Loucy (cell line): ENCODE measurements around the gene TRIP6.
A peak's percentile ranks its signal among the peaks of the same experiment; 100 is the strongest.

ENCODE experiments used
- H2AFZ ChIP-seq: fragments of 200-600 bp; sonication (generic); 2 replicates; pipeline ENCODE4 v1.6.0; 2016; ENCODE audit warnings: antibody characterized with exemption, mild to moderate bottlenecking, low read length, moderate library complexity
- H3F3A ChIP-seq: fragments of 200-600 bp; 2 replicates; pipeline ENCODE4 v1.6.0; 2016; ENCODE audit warnings: antibody characterized with exemption, low read depth, mild to moderate bottlenecking
- H3K27me3 ChIP-seq: fragments of 200-600 bp; sonication (generic); 2 replicates; pipeline ENCODE4 v1.6.1; 2014; ENCODE audit warnings: low read length, mild to moderate bottlenecking; ENCODE audit not compliant: insufficient read depth, poor library complexity, severe bottlenecking
- H3K36me3 ChIP-seq: fragments of 200-600 bp; sonication (generic); 2 replicates; pipeline ENCODE4 v1.6.1; 2016; ENCODE audit warnings: low read length; ENCODE audit not compliant: insufficient read depth
- H3K4me1 ChIP-seq: fragments of 200-600 bp; sonication (generic); 2 replicates; pipeline ENCODE4 v1.5.1; 2014; ENCODE audit warnings: low read length, mild to moderate bottlenecking; ENCODE audit not compliant: insufficient read depth, poor library complexity, severe bottlenecking
- H3K4me2 ChIP-seq: fragments of 200-600 bp; sonication (generic); 2 replicates; pipeline ENCODE4 v1.6.0; 2014; ENCODE audit warnings: antibody characterized with exemption, low read length, low read depth, mild to moderate bottlenecking; ENCODE audit not compliant: poor library complexity, severe bottlenecking
- H3K4me3 ChIP-seq: fragments of 200-600 bp; sonication (generic); 2 replicates; pipeline ENCODE4 v1.5.1; 2014; ENCODE audit warnings: low read length, mild to moderate bottlenecking, mixed read lengths; ENCODE audit not compliant: poor library complexity, severe bottlenecking
- H3K79me2 ChIP-seq: fragments of 200-600 bp; sonication (generic); 2 replicates; pipeline ENCODE4 v1.6.1; 2014; ENCODE audit warnings: low read length; ENCODE audit not compliant: insufficient read depth
- H3K9ac ChIP-seq: fragments of 200-600 bp; sonication (generic); 2 replicates; pipeline ENCODE4 v1.6.0; 2014; ENCODE audit warnings: mild to moderate bottlenecking, low read depth, low read length, moderate library complexity; ENCODE audit not compliant: poor library complexity, severe bottlenecking
- H3K9me2 ChIP-seq: fragments of 200-600 bp; sonication (generic); replicated peaks from 2 replicates; pipeline ENCODE4 v1.6.1; 2016; ENCODE audit warnings: low read depth, low read length, mixed read lengths
- H3K9me3 ChIP-seq: fragments of 200-600 bp; sonication (generic); 2 replicates; pipeline ENCODE4 v1.6.1; 2014; ENCODE audit warnings: mild to moderate bottlenecking, antibody characterized with exemption, low read length, low read depth; ENCODE audit not compliant: insufficient read depth
- H4K20me1 ChIP-seq: fragments of 200-600 bp; sonication (generic); 2 replicates; pipeline ENCODE4 v1.6.0; 2014; ENCODE audit warnings: antibody characterized with exemption, low read length, mild to moderate bottlenecking; ENCODE audit not compliant: insufficient read depth, poor library complexity, severe bottlenecking
- EZH2phosphoT487 ChIP-seq: fragments of 200-600 bp; IDR thresholded peaks from 2 replicates; pipeline ENCODE4 v1.6.1; 2018; ENCODE audit warnings: antibody characterized with exemption, mild to moderate bottlenecking, moderate library complexity, borderline replicate concordance
- TF ChIP-seq, protein P1 (sequence below): fragments of 200-600 bp; sonication (generic); conservative IDR thresholded peaks from 2 replicates; pipeline ENCODE4 v1.5.1; 2014; ENCODE audit warnings: mild to moderate bottlenecking, antibody characterized with exemption, low read length

Gene TRIP6

DNA sequence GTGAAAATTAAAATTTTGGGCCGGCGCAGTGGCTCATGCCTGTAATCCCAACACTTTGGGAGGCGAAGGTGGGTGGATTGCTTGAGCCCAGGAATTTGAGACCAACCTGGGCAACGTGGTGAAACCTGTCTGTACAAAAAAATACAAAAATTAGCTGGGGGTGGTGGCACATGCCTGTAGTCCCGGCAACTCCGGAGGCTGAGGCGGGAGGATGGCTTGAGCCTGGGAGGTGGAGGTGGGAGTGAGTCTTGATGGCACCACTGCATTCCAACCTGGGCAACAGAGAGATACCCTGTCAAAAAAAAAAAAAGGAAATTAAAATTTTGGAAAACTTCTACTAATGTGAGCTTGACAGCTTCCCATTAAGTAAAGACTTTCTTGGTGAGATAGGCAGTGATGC is 10.8 kb downstream of the TRIP6 start:
- Histone ChIP-seq H3K4me1 (peaks cover 38% of the 10 kb centered on the region), H3K36me3 (peaks cover 42% of the 10 kb centered on the region; the same call in 1 of the 2 replicates), H2AFZ (no peak overlapping the region), H3F3A (no peaks in the 10 kb centered on the region), H3K9me3 (no peaks in the 10 kb centered on the region), H4K20me1 (peaks cover 72% of the 10 kb centered on the region), H3K27me3 (peaks cover 6% of the 10 kb centered on the region), H3K9me2 (no peaks in the 10 kb centered on the region), H3K4me3 (peak overlapping the region; percentile 100), H3K9ac (peak overlapping the region; percentile 61), H3K79me2 (peaks cover 83% of the 10 kb centered on the region), H3K4me2 (peak overlapping the region; percentile 92)
- TF ChIP-seq, protein P1, sequence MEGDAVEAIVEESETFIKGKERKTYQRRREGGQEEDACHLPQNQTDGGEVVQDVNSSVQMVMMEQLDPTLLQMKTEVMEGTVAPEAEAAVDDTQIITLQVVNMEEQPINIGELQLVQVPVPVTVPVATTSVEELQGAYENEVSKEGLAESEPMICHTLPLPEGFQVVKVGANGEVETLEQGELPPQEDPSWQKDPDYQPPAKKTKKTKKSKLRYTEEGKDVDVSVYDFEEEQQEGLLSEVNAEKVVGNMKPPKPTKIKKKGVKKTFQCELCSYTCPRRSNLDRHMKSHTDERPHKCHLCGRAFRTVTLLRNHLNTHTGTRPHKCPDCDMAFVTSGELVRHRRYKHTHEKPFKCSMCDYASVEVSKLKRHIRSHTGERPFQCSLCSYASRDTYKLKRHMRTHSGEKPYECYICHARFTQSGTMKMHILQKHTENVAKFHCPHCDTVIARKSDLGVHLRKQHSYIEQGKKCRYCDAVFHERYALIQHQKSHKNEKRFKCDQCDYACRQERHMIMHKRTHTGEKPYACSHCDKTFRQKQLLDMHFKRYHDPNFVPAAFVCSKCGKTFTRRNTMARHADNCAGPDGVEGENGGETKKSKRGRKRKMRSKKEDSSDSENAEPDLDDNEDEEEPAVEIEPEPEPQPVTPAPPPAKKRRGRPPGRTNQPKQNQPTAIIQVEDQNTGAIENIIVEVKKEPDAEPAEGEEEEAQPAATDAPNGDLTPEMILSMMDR: no peak
- TF ChIP-seq EZH2phosphoT487: no peak

DNA sequence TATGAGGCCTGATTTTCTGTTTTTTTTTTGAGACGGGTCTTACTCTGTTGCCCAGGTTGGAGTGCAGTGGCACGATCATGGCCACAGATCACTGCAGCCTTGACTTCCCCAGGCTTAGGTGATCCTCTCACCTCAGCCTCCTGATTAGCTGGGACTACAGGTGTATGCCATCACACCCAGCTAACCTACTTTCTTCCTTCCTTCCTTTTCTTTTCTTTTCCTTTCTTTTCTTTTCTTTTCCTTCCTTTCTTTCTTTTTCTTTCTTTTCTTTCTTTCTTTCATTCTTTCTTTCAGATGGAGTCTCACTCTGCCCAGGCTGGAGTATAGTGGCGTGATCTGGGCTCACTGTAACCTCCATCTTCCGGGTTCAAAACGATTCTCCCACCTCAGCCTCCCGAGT is 11.5 kb downstream of the TRIP6 start:
- Histone ChIP-seq H3K36me3 (peaks cover 49% of the 10 kb centered on the region; the same call in 1 of the 2 replicates), H3K9me2 (no peaks in the 10 kb centered on the region), H3K4me2 (peak overlapping the region; percentile 92), H3K9ac (peak overlapping the region; percentile 61), H4K20me1 (peaks cover 79% of the 10 kb centered on the region), H3K4me1 (peaks cover 37% of the 10 kb centered on the region), H3K4me3 (peak overlapping the region; percentile 100), H3F3A (no peaks in the 10 kb centered on the region), H3K9me3 (no peaks in the 10 kb centered on the region), H3K79me2 (peaks cover 87% of the 10 kb centered on the region), H2AFZ (no peak overlapping the region), H3K27me3 (peaks cover 6% of the 10 kb centered on the region)
- TF ChIP-seq, protein P1: no peak
- TF ChIP-seq EZH2phosphoT487: no peak

DNA sequence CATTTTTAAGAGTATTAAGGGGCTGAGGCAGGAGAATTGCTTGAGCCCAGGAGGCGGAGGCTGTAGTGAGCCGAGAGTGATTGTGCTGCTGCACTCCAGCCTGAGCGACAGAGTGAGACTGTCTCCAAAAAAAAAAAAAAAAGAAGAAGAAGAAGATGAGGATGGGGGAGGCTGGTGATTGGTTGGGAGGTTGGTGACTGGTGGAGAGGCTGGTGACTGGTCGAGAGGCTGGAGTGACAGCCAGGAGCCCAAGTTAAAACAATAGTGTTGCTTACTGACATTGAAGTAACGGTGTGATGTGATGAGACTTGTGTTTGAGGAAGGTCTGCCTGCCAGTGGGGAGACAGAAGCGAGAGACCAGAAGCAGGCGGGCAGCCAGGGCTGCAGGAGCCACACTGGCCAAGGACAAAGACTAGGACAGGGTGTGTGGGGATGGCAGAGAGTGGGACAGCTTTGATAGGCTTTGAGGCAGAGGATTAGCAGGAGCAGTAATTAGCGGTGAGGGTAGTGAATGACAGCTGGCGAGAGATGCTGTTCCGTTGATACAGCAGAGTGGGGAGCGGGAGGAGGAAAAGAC is 12.6 kb downstream of the TRIP6 start:
- H3K9ac ChIP-seq: peak overlapping the region; percentile 61
- peak overlapping the region; percentile 92 for H3K4me2 ChIP-seq
- peak overlapping the region; percentile 100 for H3K4me3 ChIP-seq
- H3K36me3 ChIP-seq: peaks cover 59% of the 10 kb centered on the region; the same call in 1 of the 2 replicates
- TF ChIP-seq EZH2phosphoT487: no peak
- TF ChIP-seq, protein P1: no peak
- H3F3A ChIP-seq: no peaks in the 10 kb centered on the region
- no peak overlapping the region for H2AFZ ChIP-seq
- no peaks in the 10 kb centered on the region for H3K9me2 ChIP-seq
- peaks cover 82% of the 10 kb centered on the region for H3K79me2 ChIP-seq
- H4K20me1 ChIP-seq: peaks cover 88% of the 10 kb centered on the region
- H3K27me3 ChIP-seq: peaks cover 6% of the 10 kb centered on the region
- H3K9me3 ChIP-seq: no peaks in the 10 kb centered on the region
- H3K4me1 ChIP-seq: peaks cover 30% of the 10 kb centered on the region
